IMR-90 (cell line): ENCODE results near the gene CD99L2. TPM values are rescaled to one million over a fixed set of nuclear protein-coding genes. Genes with fewer than 3 reads are reported as not detected.

Experiments
- ATAC-seq: fragments of 200-7000 bp; cut with Tn5 transposase; 2 replicates; pipeline ENCODE4 v1.9.1; 2020; ENCODE audit warnings: low read depth, mild to moderate bottlenecking, moderate library complexity
- BruUV-seq: library from RNA; stranded (reverse); fragments of 400-500 nt; replicated peaks from 2 replicates; lab custom pipeline; 2021; lab: Mats Ljungman, UMichigan
- CTCF ChIA-PET: fragments of 300-600 bp; formaldehyde crosslinking; extraction: SDS; loops from one replicate; lab custom pipeline; 2021; ENCODE audit warnings: antibody characterized with exemption; lab: Yijun Ruan, JAX
- POLR2A ChIA-PET: fragments of 300-600 bp; sonication (Branson Sonifier 250); formaldehyde crosslinking; loops from one replicate; lab custom pipeline; 2022; ENCODE audit warnings: antibody characterized with exemption; ENCODE audit not compliant: unreplicated experiment; lab: Charles Lee
- DNase-seq: peaks from one replicate; pipeline ENCODE4 v3.0.0; 2013
- H2AFZ ChIP-seq: replicated peaks from 2 replicates; pipeline ENCODE3; 2013; ENCODE audit warnings: low read length, mild to moderate bottlenecking; ENCODE audit not compliant: poor library complexity
- H2AK5ac ChIP-seq: 2 replicates; pipeline ENCODE4 v1.6.1; 2013; ENCODE audit warnings: low read depth, low read length, inconsistent platforms
- H2AK9ac ChIP-seq: replicated peaks from 2 replicates; pipeline ENCODE3; 2013; ENCODE audit warnings: mild to moderate bottlenecking, low read depth, low read length, moderate library complexity; ENCODE audit not compliant: poor library complexity
- H2BK120ac ChIP-seq: 2 replicates; pipeline ENCODE4 v1.6.1; 2013; ENCODE audit warnings: low read depth, low read length, inconsistent platforms
- H2BK15ac ChIP-seq: 3 replicates; pipeline ENCODE4 v1.6.1; 2013; ENCODE audit warnings: low read depth, low read length, inconsistent platforms
- H2BK20ac ChIP-seq: 2 replicates; pipeline ENCODE4 v1.6.1; 2013; ENCODE audit warnings: low read depth, mild to moderate bottlenecking, inconsistent platforms, low read length, moderate library complexity
- H2BK5ac ChIP-seq: 2 replicates; pipeline ENCODE4 v1.6.1; 2013; ENCODE audit warnings: mild to moderate bottlenecking, low read depth, low read length, inconsistent platforms; ENCODE audit not compliant: poor library complexity, severe bottlenecking
- H3K14ac ChIP-seq: replicated peaks from 2 replicates; pipeline ENCODE4 v1.6.1; 2013; ENCODE audit warnings: low read depth, low read length, inconsistent platforms
- H3K18ac ChIP-seq: 2 replicates; pipeline ENCODE4 v1.6.1; 2013; ENCODE audit warnings: low read depth, low read length, control low read depth
- H3K23ac ChIP-seq: 2 replicates; pipeline ENCODE4 v1.6.1; 2013; ENCODE audit warnings: low read depth, low read length, inconsistent platforms
- H3K27ac ChIP-seq: 2 replicates; pipeline ENCODE4 v1.5.1; 2013; ENCODE audit warnings: mild to moderate bottlenecking, control low read depth, low read length; ENCODE audit not compliant: insufficient read depth
- H3K27me3 ChIP-seq: 2 replicates; pipeline ENCODE4 v1.6.1; 2013; ENCODE audit warnings: low read length; ENCODE audit not compliant: control insufficient read depth, insufficient read depth
- H3K36me3 ChIP-seq: 2 replicates; pipeline ENCODE4 v1.6.1; 2013; ENCODE audit warnings: low read length, mixed read lengths; ENCODE audit not compliant: control insufficient read depth, insufficient read depth
- H3K4ac ChIP-seq: 2 replicates; pipeline ENCODE4 v1.6.1; 2013; ENCODE audit warnings: low read depth, low read length, inconsistent platforms
- H3K4me1 ChIP-seq: 2 replicates; pipeline ENCODE4 v1.6.1; 2013; ENCODE audit warnings: low read length, mixed read lengths; ENCODE audit not compliant: control insufficient read depth, insufficient read depth
- H3K4me2 ChIP-seq: 2 replicates; pipeline ENCODE4 v1.6.1; 2013; ENCODE audit warnings: low read depth, mild to moderate bottlenecking, control low read depth, low read length, moderate library complexity
- H3K4me3 ChIP-seq: 2 replicates; pipeline ENCODE4 v1.5.1; 2013; ENCODE audit warnings: low read depth, mild to moderate bottlenecking, control low read depth, low read length, moderate library complexity; ENCODE audit not compliant: insufficient read depth
- H3K56ac ChIP-seq: 2 replicates; pipeline ENCODE4 v1.6.1; 2013; ENCODE audit warnings: low read length, inconsistent platforms; ENCODE audit not compliant: insufficient read depth; ENCODE audit errors: extremely low read depth
- H3K79me1 ChIP-seq, 2 experiments: 2 replicates each; pipeline ENCODE4 v1.6.1; 2013; ENCODE audit warnings: low read length in 2 of 2, inconsistent platforms in 1 of 2, low read depth in 1 of 2
- H3K9ac ChIP-seq: 2 replicates; pipeline ENCODE4 v1.6.1; 2013; ENCODE audit warnings: low read depth, low read length, control low read depth
- H3K9me1 ChIP-seq: 2 replicates; pipeline ENCODE4 v1.6.1; 2013; ENCODE audit warnings: low read length, inconsistent platforms; ENCODE audit not compliant: insufficient read depth
- H3K9me3 ChIP-seq: 2 replicates; pipeline ENCODE4 v1.6.1; 2013; ENCODE audit warnings: low read length; ENCODE audit not compliant: control insufficient read depth, insufficient read depth
- H4K20me1 ChIP-seq: 2 replicates; pipeline ENCODE4 v1.6.1; 2013; ENCODE audit warnings: low read length, inconsistent platforms; ENCODE audit not compliant: insufficient read depth
- H4K5ac ChIP-seq: 2 replicates; pipeline ENCODE4 v1.6.1; 2013; ENCODE audit warnings: mild to moderate bottlenecking, low read depth, low read length, control low read depth
- H4K8ac ChIP-seq, 2 experiments: 2 replicates each; pipeline ENCODE4 v1.6.1; 2013; ENCODE audit warnings: low read depth in 2 of 2, low read length in 2 of 2, control low read depth in 1 of 2, inconsistent platforms in 1 of 2
- H4K91ac ChIP-seq: 2 replicates; pipeline ENCODE4 v1.6.1; 2013; ENCODE audit warnings: low read depth, low read length, inconsistent platforms; ENCODE audit not compliant: insufficient read depth
- BHLHE40 ChIP-seq: fragments of 150-350 bp; IDR thresholded peaks from 2 replicates; pipeline ENCODE4 v1.6.1; 2016; ENCODE audit warnings: mild to moderate bottlenecking, low read depth, low read length
- FOS ChIP-seq: fragments of 150-350 bp; IDR thresholded peaks from 2 replicates; pipeline ENCODE4 v1.6.1; 2016; ENCODE audit warnings: low read depth, low read length
- POLR2A ChIP-seq: IDR thresholded peaks from 2 replicates; pipeline ENCODE4 v1.6.1; 2012; ENCODE audit warnings: mild to moderate bottlenecking, low read depth, low read length
- RFX5 ChIP-seq: IDR thresholded peaks from 2 replicates; pipeline ENCODE4 v1.8.0; 2012; ENCODE audit warnings: low read depth, mild to moderate bottlenecking, low read length, moderate library complexity
- SMC3 ChIP-seq: fragments of 150-350 bp; IDR thresholded peaks from 2 replicates; pipeline ENCODE4 v1.6.1; 2016; ENCODE audit warnings: low read depth, mild to moderate bottlenecking, antibody characterized with exemption, low read length, moderate library complexity
- WGBS, 2 experiments: methylation state at CpG; one replicate each; pipeline versions ENCODE4 v1.1.5 to v1.1.7; 2013; ENCODE audit warnings: missing lambda C conversion rate in 2 of 2; ENCODE audit not compliant: insufficient read length in 1 of 2; ENCODE audit errors: extremely low coverage in 2 of 2; 5-methylcytosine and 5-hydroxymethylcytosine counted together
- dilution Hi-C: fragments of 300-500 bp; cut with HindIII; formaldehyde crosslinking; loops from one replicate; pipeline ENCODE4 v1.14.3; 2018; ENCODE audit warnings: low sequenced_read_pairs; ENCODE audit not compliant: unreplicated experiment
- in situ Hi-C: fragments of 300-500 bp; cut with MboI; formaldehyde crosslinking; loops from 3 replicates; pipeline ENCODE4 v1.14.3; 2019; ENCODE audit warnings: low sequenced_read_pairs, inconsistent platforms, mixed read lengths
- intact Hi-C: fragments of 100-400 bp; cut with micrococcal nuclease; formaldehyde crosslinking; loops from 2 replicates; pipeline ENCODE4 v1.10.0; 2022
- polyA plus RNA-seq, 3 experiments: library from polyadenylated mRNA; depleted of rRNA; stranded (reverse); fragments of >200 nt; gene quantifications; 2 replicates each; pipeline ENCODE4 v1.2.3, GENCODE V29; 2012; ENCODE audit warnings: low replicate concordance in 1 of 3
- total RNA-seq: library from RNA; depleted of rRNA; stranded (reverse); fragments of >200 nt; gene quantifications from 2 replicates; pipeline ENCODE4 v1.2.3, GENCODE V29; 2012

Gene CD99L2
- total and polyA plus RNA-seq, 2 of the 4 experiments (the other 2 are of a cell fraction), result 17.4 to 41.4 TPM

GRCh38 chrX:150897421-150898320 lies 797 bp downstream of the CD99L2 start (continued):
- TF ChIP-seq SMC3 (no peak), POLR2A (no peak), BHLHE40 (no peak)

DNA sequence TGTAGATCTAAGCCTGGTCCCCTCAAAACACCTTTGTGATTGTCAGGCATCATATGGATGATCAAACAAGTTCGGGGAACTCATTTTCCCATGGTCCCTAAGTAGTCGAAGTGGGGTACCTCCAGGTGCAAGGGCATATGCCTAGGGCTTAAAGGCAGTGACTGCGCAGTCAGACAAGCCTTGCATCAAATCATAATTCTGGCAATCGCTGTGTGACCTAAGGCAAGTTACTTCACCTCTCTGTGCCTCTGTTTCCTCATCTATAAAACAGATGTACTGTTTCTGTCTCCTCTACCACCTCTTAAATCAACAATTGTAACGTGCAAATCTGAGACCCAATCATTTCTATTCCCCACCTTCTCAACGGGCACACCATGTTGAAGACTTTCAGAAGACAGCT lies 1.8 kb downstream of the CD99L2 start:
- no peak overlapping the region for H3K4me2 ChIP-seq
- H2BK5ac ChIP-seq, result no peak overlapping the region
- TF ChIP-seq RFX5 (no peak), FOS (no peak)
- in situ Hi-C loops, result loop anchor here (10.0 kb wide), 1 partner anchor 88 kb away; the partner anchor contains the start of gene HMGB3
- H3K4me3 ChIP-seq, result no peak overlapping the region
- H4K91ac ChIP-seq, result no peak overlapping the region
- H3K9me3 ChIP-seq, result no peaks in the 10 kb centered on the region
- DNase-seq, result no peak
- no peaks in the 10 kb centered on the region for H3K4me1 ChIP-seq
- no peaks in the 10 kb centered on the region for H4K20me1 ChIP-seq
- no peak overlapping the region for H2BK20ac ChIP-seq
- H3K23ac ChIP-seq, result no peak overlapping the region
- no peak overlapping the region for H2AFZ ChIP-seq
- no peak overlapping the region for H3K4ac ChIP-seq
- H2AK5ac ChIP-seq, result no peak overlapping the region
- POLR2A ChIA-PET, result no interaction called here
- H2BK120ac ChIP-seq, result no peak overlapping the region
- no peaks in the 10 kb centered on the region for H3K9me1 ChIP-seq
- H2AK9ac ChIP-seq, result no peak overlapping the region
- no peaks in the 10 kb centered on the region for H3K36me3 ChIP-seq
- 56% methylated on average over 3 of the region's 6 CpGs; no CpG with 5 or more reads in 1 of the 2 experiments for WGBS, 2 experiments
- H3K14ac ChIP-seq, result no peak overlapping the region
- no peak overlapping the region for H4K5ac ChIP-seq
- dilution Hi-C loops, result no loop called here
- no peak overlapping the region for H3K27ac ChIP-seq
- no peaks in the 10 kb centered on the region for H3K27me3 ChIP-seq
- H3K56ac ChIP-seq, result no peak overlapping the region
- no peak overlapping the region for H4K8ac ChIP-seq
- CTCF ChIA-PET, result no interaction called here
- ATAC-seq, result no peak
- intact Hi-C loops, result no loop called here
- BruUV-seq, result no TSS peak
- H2BK15ac ChIP-seq, result no peak overlapping the region
- no peak overlapping the region for H3K9ac ChIP-seq
- no peak overlapping the region for H3K18ac ChIP-seq
- H3K79me1 ChIP-seq, result peaks cover 4 to 14% of the 10 kb centered on the region in 2 experiments; a peak in 3 of 4 replicates
